Keratinocyte (primary cell): ENCODE results near the gene TMEM219.

Source experiments
- CTCF ChIP-seq, 3 experiments: IDR thresholded peaks in 1 of 3; conservative IDR thresholded peaks in 1 of 3; optimal IDR thresholded peaks in 1 of 3; 2 replicates in 2 of 3; 3 replicates in 1 of 3; pipeline versions ENCODE3 to v1.5.1; 2011; ENCODE audit warnings: low read length in 3 of 3, mild to moderate bottlenecking in 3 of 3, moderate library complexity in 2 of 3, control low read depth in 1 of 3, inconsistent platforms in 1 of 3; ENCODE audit not compliant: insufficient read depth in 2 of 3; ENCODE audit errors: extremely low read depth in 1 of 3
- EZH2 ChIP-seq: IDR thresholded peaks from one replicate; pipeline ENCODE4 v1.6.1; 2012; ENCODE audit warnings: inconsistent platforms, mild to moderate bottlenecking, low read length, moderate library complexity

GRCh38 chr16:29992344-29992967 lies 30.6 kb downstream of the TMEM219 start:
- TF ChIP-seq EZH2 (no peak), CTCF (optimal IDR thresholded peaks at IDR 0.05 in 1 of 3, IDR thresholded peaks at IDR 0.05 in 1 of 3, conservative IDR thresholded peaks at IDR 0.05 in 1 of 3; ENCODE audit: extremely low read depth in 1 of 3, insufficient read depth in 2 of 3, low read length in 3 of 3) (no peak)
